H9 (cell line): Measurements from ENCODE around the gene BACH2. TPM values are rescaled to one million over a fixed set of nuclear protein-coding genes. Genes with fewer than 3 reads are reported as not detected.
A peak's percentile ranks its signal among the peaks of the same experiment; 100 is the strongest.

Experiments used
- DNase-seq: peaks from one replicate; pipeline ENCODE4 v3.0.0-alpha.2; 2017
- H2AFZ ChIP-seq: one replicate; pipeline ENCODE4 v1.6.1; 2013; ENCODE audit warnings: mild to moderate bottlenecking, low read length, control low read depth, moderate library complexity
- H2AK5ac ChIP-seq: 2 replicates; pipeline ENCODE4 v1.6.1; 2013; ENCODE audit warnings: low read length, control low read depth, mixed read lengths; ENCODE audit not compliant: insufficient read length
- H2BK120ac ChIP-seq: one replicate; pipeline ENCODE4 v1.6.1; 2013; ENCODE audit warnings: low read depth, mild to moderate bottlenecking, low read length, control low read depth, inconsistent platforms; ENCODE audit not compliant: poor library complexity, severe bottlenecking
- H2BK12ac ChIP-seq: 2 replicates; pipeline ENCODE4 v1.6.1; 2013; ENCODE audit warnings: low read length, control low read depth, mixed read lengths, low read depth; ENCODE audit not compliant: insufficient read length
- H2BK15ac ChIP-seq: 2 replicates; pipeline ENCODE4 v1.6.1; 2013; ENCODE audit warnings: low read depth, low read length, control low read depth
- H2BK20ac ChIP-seq: one replicate; pipeline ENCODE4 v1.6.1; 2013; ENCODE audit warnings: low read depth, mild to moderate bottlenecking, low read length, control low read depth, inconsistent platforms; ENCODE audit not compliant: poor library complexity, severe bottlenecking
- H2BK5ac ChIP-seq: 2 replicates; pipeline ENCODE4 v1.6.1; 2013; ENCODE audit warnings: low read length, control low read depth, mixed read lengths; ENCODE audit not compliant: insufficient read length
- H3K14ac ChIP-seq: 2 replicates; pipeline ENCODE4 v1.6.1; 2013; ENCODE audit warnings: low read length, control low read depth; ENCODE audit not compliant: insufficient read depth
- H3K18ac ChIP-seq: 2 replicates; pipeline ENCODE4 v1.6.1; 2013; ENCODE audit warnings: low read depth, mild to moderate bottlenecking, mixed read lengths, low read length, control low read depth; ENCODE audit not compliant: insufficient read length
- H3K23ac ChIP-seq: 2 replicates; pipeline ENCODE4 v1.6.1; 2013; ENCODE audit warnings: low read length, control low read depth, mixed read lengths, low read depth; ENCODE audit not compliant: insufficient read length
- H3K23me2 ChIP-seq: 2 replicates; pipeline ENCODE4 v1.6.1; 2013; ENCODE audit warnings: low read depth, mild to moderate bottlenecking, mixed read lengths, low read length, control low read depth; ENCODE audit not compliant: insufficient read length, poor library complexity, severe bottlenecking
- H3K27ac ChIP-seq: 2 replicates; pipeline ENCODE4 v1.5.1; 2013; ENCODE audit warnings: low read length, control low read depth, mixed read lengths, low read depth; ENCODE audit not compliant: insufficient read length
- H3K27me3 ChIP-seq: 2 replicates; pipeline ENCODE4 v1.6.1; 2013; ENCODE audit warnings: low read length, control low read depth, inconsistent platforms; ENCODE audit not compliant: insufficient read depth
- H3K4ac ChIP-seq: 2 replicates; pipeline ENCODE4 v1.6.1; 2013; ENCODE audit warnings: low read depth, mild to moderate bottlenecking, control low read depth, inconsistent platforms, low read length, moderate library complexity
- H3K4me1 ChIP-seq: 2 replicates; pipeline ENCODE4 v1.6.1; 2013; ENCODE audit warnings: low read length, control low read depth, inconsistent platforms; ENCODE audit not compliant: insufficient read depth
- H3K4me2 ChIP-seq: 2 replicates; pipeline ENCODE4 v1.6.1; 2013; ENCODE audit warnings: low read length, control low read depth, mixed read lengths; ENCODE audit not compliant: insufficient read length, insufficient read depth
- H3K56ac ChIP-seq: 2 replicates; pipeline ENCODE4 v1.6.1; 2013; ENCODE audit warnings: low read depth, mild to moderate bottlenecking, mixed read lengths, low read length, control low read depth; ENCODE audit not compliant: insufficient read length
- H3K79me1 ChIP-seq: 2 replicates; pipeline ENCODE4 v1.6.1; 2013; ENCODE audit warnings: low read depth, mild to moderate bottlenecking, moderate library complexity, low read length, control low read depth, inconsistent platforms; ENCODE audit not compliant: insufficient read depth, poor library complexity, severe bottlenecking
- H3K79me2 ChIP-seq: 2 replicates; pipeline ENCODE4 v1.6.1; 2013; ENCODE audit warnings: low read length, control low read depth, inconsistent platforms; ENCODE audit not compliant: insufficient read depth
- H3K9ac ChIP-seq: 2 replicates; pipeline ENCODE4 v1.6.1; 2013; ENCODE audit warnings: low read length, control low read depth, mixed read lengths; ENCODE audit not compliant: insufficient read length; ENCODE audit errors: extremely low read depth
- H3K9me3 ChIP-seq: one replicate; pipeline ENCODE4 v1.6.1; 2013; ENCODE audit warnings: low read depth, low read length, inconsistent platforms; ENCODE audit not compliant: control insufficient read depth
- H3T11ph ChIP-seq: one replicate; pipeline ENCODE4 v1.6.1; 2013; ENCODE audit warnings: mild to moderate bottlenecking, low read length, control low read depth, inconsistent platforms
- H4K20me1 ChIP-seq: one replicate; pipeline ENCODE4 v1.6.1; 2013; ENCODE audit not compliant: control insufficient read depth, insufficient read length, insufficient read depth
- H4K5ac ChIP-seq: 2 replicates; pipeline ENCODE4 v1.6.1; 2013; ENCODE audit warnings: low read depth, mild to moderate bottlenecking, mixed read lengths, low read length, control low read depth; ENCODE audit not compliant: insufficient read length
- H4K8ac ChIP-seq: replicated peaks from 2 replicates; pipeline ENCODE4 v1.6.1; 2013; ENCODE audit warnings: low read length, control low read depth, mixed read lengths, low read depth; ENCODE audit not compliant: insufficient read length
- H4K91ac ChIP-seq: 2 replicates; pipeline ENCODE4 v1.6.1; 2013; ENCODE audit warnings: low read depth, mild to moderate bottlenecking, moderate library complexity, mixed read lengths, low read length, control low read depth; ENCODE audit not compliant: insufficient read length
- H3K27ac Mint-ChIP-seq, 3 experiments: 2 replicates in 2 of 3; 3 replicates in 1 of 3; pipeline ENCODE4 v1.8.0; 2020 to 2021; ENCODE audit warnings: mixed read lengths in 3 of 3, mild to moderate bottlenecking in 1 of 3, moderate library complexity in 1 of 3
- H3K27me3 Mint-ChIP-seq: 2 replicates; pipeline ENCODE4 v1.8.0; 2021; ENCODE audit warnings: low read depth, mild to moderate bottlenecking, moderate library complexity, mixed read lengths
- H3K36me3 Mint-ChIP-seq, 3 experiments: 2 replicates in 2 of 3; 3 replicates in 1 of 3; pipeline ENCODE4 v1.8.0; 2020 to 2021; ENCODE audit warnings: low read depth in 3 of 3, mixed read lengths in 3 of 3; ENCODE audit not compliant: insufficient read depth in 1 of 3
- H3K4me1 Mint-ChIP-seq, 2 experiments: 2 replicates each; pipeline ENCODE4 v1.8.0; 2020; ENCODE audit warnings: mixed read lengths in 2 of 2
- H3K4me3 Mint-ChIP-seq, 2 experiments: 2 replicates in 1 of 2; 3 replicates in 1 of 2; pipeline ENCODE4 v1.8.0; 2020 to 2021; ENCODE audit warnings: mild to moderate bottlenecking in 2 of 2, mixed read lengths in 2 of 2, moderate library complexity in 1 of 2
- H3K9me3 Mint-ChIP-seq, 2 experiments: 2 replicates in 1 of 2; 3 replicates in 1 of 2; pipeline ENCODE4 v1.8.0; 2020; ENCODE audit warnings: mild to moderate bottlenecking in 2 of 2, mixed read lengths in 2 of 2, moderate library complexity in 1 of 2
- CTCF ChIP-seq: fragments of 200-600 bp; sonication (generic); conservative IDR thresholded peaks from 3 replicates; pipeline ENCODE4 v1.8.0; 2021; ENCODE audit warnings: antibody characterized with exemption, mild to moderate bottlenecking
- WGBS: extraction: QIAGEN DNeasy Blood & Tissue Kit; methylation state at CpG from one replicate; pipeline ENCODE4 v1.1.7; 2013; ENCODE audit warnings: missing lambda C conversion rate, low lambda C conversion rate, mixed read lengths; ENCODE audit not compliant: insufficient read length; ENCODE audit errors: extremely low coverage; 5-methylcytosine and 5-hydroxymethylcytosine counted together
- total RNA-seq: library from RNA; stranded (reverse); gene quantifications from 2 replicates; pipeline ENCODE4 v1.2.1, GENCODE V29; 2021

The BACH2 gene
- total RNA-seq, 1 experiment from 2014 or later: 2.0 TPM

GRCh38 chr6:90096818-90097217, 199.8 kb downstream of the BACH2 start:
- no peak overlapping the region for H3K18ac ChIP-seq
- no CpG with 5 or more reads among the region's 4 CpGs for WGBS
- H3T11ph ChIP-seq: no peak overlapping the region
- H4K8ac ChIP-seq: no peak overlapping the region
- no peaks in the 10 kb centered on the region for H3K9me3 ChIP-seq
- H3K27me3 Mint-ChIP-seq: no peaks in the 10 kb centered on the region
- no peak overlapping the region for H3K4me3 Mint-ChIP-seq
- no peak overlapping the region for H3K56ac ChIP-seq
- no peak overlapping the region for H2BK15ac ChIP-seq
- H3K23ac ChIP-seq: no peak overlapping the region
- H3K14ac ChIP-seq: no peak overlapping the region
- no peak for TF ChIP-seq CTCF
- H4K20me1 ChIP-seq: no peaks in the 10 kb centered on the region
- no peaks in the 10 kb centered on the region for H3K27me3 ChIP-seq
- DNase-seq: no peak
- H4K5ac ChIP-seq: no peak overlapping the region
- H2AFZ ChIP-seq: no peak overlapping the region
- H3K79me2 ChIP-seq: no peaks in the 10 kb centered on the region
- H3K4me1 ChIP-seq: no peaks in the 10 kb centered on the region
- H2BK12ac ChIP-seq: no peak overlapping the region
- H2BK20ac ChIP-seq: no peak overlapping the region
- H3K9ac ChIP-seq: no peak overlapping the region
- H2BK120ac ChIP-seq: no peak overlapping the region
- peaks cover 0 to 3% of the 10 kb centered on the region in 2 experiments; a peak in 2 of 5 replicates for H3K9me3 Mint-ChIP-seq
- H3K4ac ChIP-seq: no peak overlapping the region
- H2AK5ac ChIP-seq: no peak overlapping the region
- H3K4me1 Mint-ChIP-seq: no peaks in the 10 kb centered on the region
- H2BK5ac ChIP-seq: no peak overlapping the region
- H3K23me2 ChIP-seq: no peaks in the 10 kb centered on the region
- H3K79me1 ChIP-seq: no peaks in the 10 kb centered on the region
- H3K27ac Mint-ChIP-seq: peak overlapping the region in 1 of 3 experiments; percentile 66; a peak in 3 of 7 replicates
- H4K91ac ChIP-seq: no peak overlapping the region
- no peak overlapping the region for H3K27ac ChIP-seq
- H3K36me3 Mint-ChIP-seq: no peaks in the 10 kb centered on the region
- H3K4me2 ChIP-seq: no peak overlapping the region
